Body of pancreas (tissue), 4 donors: ENCODE data around the gene VEGFD.

Experiments
- POLR2A ChIP-seq, 3 donors: fragments of 450-650 bp; IDR thresholded peaks; one replicate each; pipeline ENCODE4 v1.6.1; 2016; ENCODE audit warnings: antibody characterized with exemption in 3 of 3, mild to moderate bottlenecking in 2 of 3
- TF ChIP-seq, protein P1 (sequence below), 7 experiments: fragments of 450-650 bp in 4 of 7; fragments of 200-600 bp in 3 of 7; sonication (generic) in 3 of 7; IDR thresholded peaks; one replicate each; pipeline ENCODE4 v1.5.1; 2016 to 2019; ENCODE audit warnings: antibody characterized with exemption in 7 of 7

- TF ChIP-seq, protein P1, sequence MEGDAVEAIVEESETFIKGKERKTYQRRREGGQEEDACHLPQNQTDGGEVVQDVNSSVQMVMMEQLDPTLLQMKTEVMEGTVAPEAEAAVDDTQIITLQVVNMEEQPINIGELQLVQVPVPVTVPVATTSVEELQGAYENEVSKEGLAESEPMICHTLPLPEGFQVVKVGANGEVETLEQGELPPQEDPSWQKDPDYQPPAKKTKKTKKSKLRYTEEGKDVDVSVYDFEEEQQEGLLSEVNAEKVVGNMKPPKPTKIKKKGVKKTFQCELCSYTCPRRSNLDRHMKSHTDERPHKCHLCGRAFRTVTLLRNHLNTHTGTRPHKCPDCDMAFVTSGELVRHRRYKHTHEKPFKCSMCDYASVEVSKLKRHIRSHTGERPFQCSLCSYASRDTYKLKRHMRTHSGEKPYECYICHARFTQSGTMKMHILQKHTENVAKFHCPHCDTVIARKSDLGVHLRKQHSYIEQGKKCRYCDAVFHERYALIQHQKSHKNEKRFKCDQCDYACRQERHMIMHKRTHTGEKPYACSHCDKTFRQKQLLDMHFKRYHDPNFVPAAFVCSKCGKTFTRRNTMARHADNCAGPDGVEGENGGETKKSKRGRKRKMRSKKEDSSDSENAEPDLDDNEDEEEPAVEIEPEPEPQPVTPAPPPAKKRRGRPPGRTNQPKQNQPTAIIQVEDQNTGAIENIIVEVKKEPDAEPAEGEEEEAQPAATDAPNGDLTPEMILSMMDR (IDR thresholded peaks at IDR 0.05): no peak
- TF ChIP-seq POLR2A (IDR thresholded peaks at IDR 0.05): no peak
Measured at GRCh38 chrX:15430076-15430475, 45.9 kb upstream of the VEGFD start.
